Measurements from ENCODE around the gene MEF2A.

DNA sequence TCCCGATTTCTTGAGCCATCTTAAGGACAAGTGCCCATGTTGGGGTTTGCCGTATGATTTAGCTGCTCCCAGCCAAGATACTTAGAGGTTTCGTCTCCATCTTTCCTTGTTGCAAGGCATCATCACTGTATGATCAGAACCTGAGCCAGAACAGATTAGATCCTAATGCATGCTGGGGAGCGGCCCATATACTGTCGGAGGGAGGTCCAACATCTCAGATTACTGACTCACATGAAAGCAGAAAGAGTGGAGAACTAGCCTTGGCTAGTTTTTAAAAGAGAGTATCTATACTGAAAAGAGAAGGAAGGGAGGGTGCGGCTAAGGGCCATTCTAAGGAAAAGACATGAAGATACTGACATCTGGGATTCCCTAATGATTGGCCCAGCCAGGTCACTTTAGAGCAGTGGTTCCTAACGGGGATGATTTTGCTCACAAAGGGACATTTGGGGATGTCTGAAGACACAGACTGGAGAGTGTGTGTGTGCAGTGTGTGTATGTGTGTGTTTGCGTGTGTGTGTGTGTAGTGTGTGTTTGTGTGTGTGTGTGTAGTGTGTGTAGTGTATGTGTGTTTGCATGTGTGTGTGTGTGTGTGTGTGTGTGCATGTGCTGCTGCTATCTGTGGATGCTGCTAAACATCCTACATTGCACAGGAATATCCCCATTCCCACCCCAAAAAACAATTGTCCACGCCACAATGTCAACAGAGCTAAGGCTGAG lies 179.7 kb downstream of the MEF2A start:
- no peak for TF ChIP-seq CTCF (conservative IDR thresholded peaks at IDR 0.05; ENCODE audit: low read depth, low read length)
- TF ChIP-seq EZH2phosphoT487 (IDR thresholded peaks at IDR 0.05; ENCODE audit: borderline replicate concordance, low read length) = no peak
